ENCODE data around the gene RPL36. TPM values are rescaled to one million over a fixed set of nuclear protein-coding genes. Genes with fewer than 3 reads are reported as not detected.

Gene RPL36
- total RNA-seq, 4 donors from 2014 or later: 663 to 804 (median 703) TPM

DNA sequence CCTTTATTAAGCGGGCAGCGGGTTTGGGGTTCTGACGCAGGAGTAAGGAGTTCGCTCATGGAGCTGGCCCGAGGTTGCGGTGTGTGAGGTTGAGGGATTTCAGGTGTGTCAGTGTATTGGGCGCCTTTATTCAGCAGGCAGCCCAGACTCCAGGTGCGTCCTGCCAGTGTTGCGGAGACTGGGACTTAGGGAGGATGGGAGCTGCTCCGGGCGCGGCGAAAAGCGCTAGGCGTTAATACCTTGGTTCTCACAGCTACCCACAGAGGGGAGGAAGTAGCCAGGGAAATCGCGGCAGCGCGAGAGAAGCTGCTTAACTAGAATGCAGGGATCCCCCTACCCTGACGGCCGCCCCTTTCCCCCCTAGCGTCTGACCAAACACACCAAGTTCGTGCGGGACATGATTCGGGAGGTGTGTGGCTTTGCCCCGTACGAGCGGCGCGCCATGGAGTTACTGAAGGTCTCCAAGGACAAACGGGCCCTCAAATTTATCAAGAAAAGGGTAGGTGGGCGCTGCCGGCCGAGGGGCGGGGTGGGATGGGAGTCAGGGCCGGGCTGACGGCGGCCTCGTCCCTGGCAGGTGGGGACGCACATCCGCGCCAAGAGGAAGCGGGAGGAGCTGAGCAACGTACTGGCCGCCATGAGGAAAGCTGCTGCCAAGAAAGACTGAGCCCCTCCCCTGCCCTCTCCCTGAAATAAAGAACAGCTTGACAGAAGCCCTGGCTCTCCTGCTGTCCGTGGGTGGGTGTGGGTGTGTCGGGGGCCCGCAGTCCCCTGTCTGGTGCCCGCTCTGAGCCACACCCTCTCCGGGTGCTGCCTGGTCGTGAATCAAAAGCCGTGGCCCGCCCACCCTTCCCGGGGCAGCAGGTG lies 1.1 kb downstream of the RPL36 start:
- DNase-seq (ENCODE audit: low spot score): no peak
- no peak for ATAC-seq (ENCODE audit: low FRiP score)
- TF ChIP-seq CTCF (IDR thresholded peaks at IDR 0.05): no peak

- no peak for TF ChIP-seq CTCF (IDR thresholded peaks at IDR 0.05)
- DNase-seq (ENCODE audit: low spot score) (no peak), ATAC-seq (ENCODE audit: low FRiP score) (no peak)
Observed at GRCh38 chr19:5691822-5692722, 2.0 kb downstream of the RPL36 start.

GRCh38 chr19:5692723-5693194 lies 2.7 kb downstream of the RPL36 start:
- no peak for TF ChIP-seq CTCF (IDR thresholded peaks at IDR 0.05)

DNA sequence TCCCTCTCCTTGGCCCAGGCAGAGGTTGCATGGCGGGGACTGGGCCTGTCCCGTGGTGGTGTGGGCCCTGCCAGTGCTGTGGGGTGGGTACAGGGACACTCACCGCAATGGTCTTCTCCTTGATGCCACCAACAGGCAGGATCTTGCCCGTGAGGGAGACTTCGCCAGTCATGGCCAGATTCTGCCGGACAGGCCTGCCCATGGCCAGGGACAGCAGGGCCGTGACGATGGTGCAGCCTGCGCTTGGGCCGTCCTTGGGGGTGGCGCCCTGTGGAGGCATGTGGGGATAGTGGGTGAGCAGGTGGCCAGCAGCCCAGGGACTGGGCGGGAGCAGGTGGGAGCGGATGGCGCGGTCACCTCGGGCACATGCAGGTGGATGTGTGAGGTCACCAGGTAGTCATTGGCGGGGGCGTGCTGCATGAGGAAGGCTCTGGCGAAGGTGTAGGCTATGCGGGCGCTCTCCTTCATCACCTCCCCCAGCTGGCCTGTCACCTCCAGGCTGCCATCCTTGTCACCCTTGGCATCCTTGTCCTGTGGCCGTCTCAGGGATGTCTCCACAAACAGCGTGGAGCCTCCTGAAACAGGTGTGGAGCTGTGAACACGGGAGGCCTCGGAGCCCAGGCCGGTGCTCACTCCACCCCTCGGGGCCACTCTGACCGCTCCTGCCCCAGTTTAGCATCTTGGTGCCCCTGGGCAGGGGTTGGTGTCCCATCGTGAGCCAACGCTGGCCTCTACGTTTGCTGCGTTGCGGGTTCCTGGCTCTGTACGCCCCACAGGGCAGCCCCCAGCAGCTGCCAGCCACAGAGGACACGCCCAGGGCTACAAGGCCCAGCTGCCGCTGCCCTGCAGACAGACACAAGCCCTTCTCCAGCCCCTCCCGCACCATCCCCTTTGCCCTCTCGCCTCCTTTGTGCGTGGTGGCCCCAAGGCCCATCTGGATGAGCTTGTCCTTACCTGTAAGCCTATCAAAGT lies 3.4 kb downstream of the RPL36 start:
- ATAC-seq (ENCODE audit: low FRiP score): no peak

More at GRCh38 chr19:5692723-5693194, 2.7 kb downstream of the RPL36 start:
- ATAC-seq (ENCODE audit: low FRiP score): no peak
- DNase-seq (ENCODE audit: low spot score): no peak

GRCh38 chr19:5694167-5694955 lies 4.3 kb downstream of the RPL36 start:
- ATAC-seq (ENCODE audit: low FRiP score) (no peak), DNase-seq (ENCODE audit: low spot score) (no peak)
- no peak for TF ChIP-seq CTCF (IDR thresholded peaks at IDR 0.05)

More for the DNA sequence above, 3.4 kb downstream of the RPL36 start:
- no peak for TF ChIP-seq CTCF (IDR thresholded peaks at IDR 0.05)
- no peak for DNase-seq (ENCODE audit: low spot score)

All from omental fat pad (tissue), 4 donors.